GM12801 (cell line): ENCODE data around the gene QRICH2.

Experiments used
- TF ChIP-seq, protein P1 (sequence below): IDR thresholded peaks from one replicate; pipeline ENCODE4 v1.5.1; 2011; ENCODE audit warnings: control low read depth; ENCODE audit not compliant: insufficient read length; ENCODE audit errors: extremely low read depth

QRICH2 gene

DNA sequence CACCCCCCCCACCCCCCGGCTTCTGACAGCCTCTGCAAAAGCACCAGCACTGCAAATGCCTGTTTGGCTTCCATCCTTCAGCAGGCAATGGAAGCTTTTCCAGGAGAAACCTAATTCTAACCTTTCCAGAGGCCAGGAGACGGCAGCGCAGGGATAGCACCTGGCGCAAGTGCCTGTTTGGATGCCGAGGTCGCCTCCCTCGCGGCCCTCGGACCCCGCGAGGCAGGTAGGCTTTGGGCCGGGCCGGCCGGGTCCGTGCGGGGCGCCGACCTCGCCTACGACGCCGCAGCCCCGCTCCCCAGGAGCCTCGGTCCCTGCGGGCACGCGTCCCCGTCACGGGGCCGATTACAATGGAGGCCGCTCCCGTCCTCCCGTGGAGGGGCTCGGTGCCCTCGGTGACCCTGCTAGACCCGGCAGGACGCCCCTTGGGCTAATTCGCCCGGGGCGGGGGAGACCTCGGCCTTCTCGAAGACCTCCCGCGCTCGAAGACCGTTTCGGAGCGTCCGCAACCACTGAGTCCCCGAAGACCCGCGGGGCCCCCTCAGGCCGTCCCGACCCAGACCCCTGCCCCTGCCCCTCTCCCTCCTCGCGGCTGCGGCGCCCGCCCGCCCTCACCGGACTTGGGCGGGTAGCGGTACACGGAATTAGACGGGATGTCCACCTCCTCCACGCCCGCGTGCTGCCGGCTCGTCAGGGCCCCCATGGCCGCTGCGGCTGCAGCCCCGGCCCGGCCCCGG lies 68.4 kb downstream of the QRICH2 start:
- TF ChIP-seq, protein P1, sequence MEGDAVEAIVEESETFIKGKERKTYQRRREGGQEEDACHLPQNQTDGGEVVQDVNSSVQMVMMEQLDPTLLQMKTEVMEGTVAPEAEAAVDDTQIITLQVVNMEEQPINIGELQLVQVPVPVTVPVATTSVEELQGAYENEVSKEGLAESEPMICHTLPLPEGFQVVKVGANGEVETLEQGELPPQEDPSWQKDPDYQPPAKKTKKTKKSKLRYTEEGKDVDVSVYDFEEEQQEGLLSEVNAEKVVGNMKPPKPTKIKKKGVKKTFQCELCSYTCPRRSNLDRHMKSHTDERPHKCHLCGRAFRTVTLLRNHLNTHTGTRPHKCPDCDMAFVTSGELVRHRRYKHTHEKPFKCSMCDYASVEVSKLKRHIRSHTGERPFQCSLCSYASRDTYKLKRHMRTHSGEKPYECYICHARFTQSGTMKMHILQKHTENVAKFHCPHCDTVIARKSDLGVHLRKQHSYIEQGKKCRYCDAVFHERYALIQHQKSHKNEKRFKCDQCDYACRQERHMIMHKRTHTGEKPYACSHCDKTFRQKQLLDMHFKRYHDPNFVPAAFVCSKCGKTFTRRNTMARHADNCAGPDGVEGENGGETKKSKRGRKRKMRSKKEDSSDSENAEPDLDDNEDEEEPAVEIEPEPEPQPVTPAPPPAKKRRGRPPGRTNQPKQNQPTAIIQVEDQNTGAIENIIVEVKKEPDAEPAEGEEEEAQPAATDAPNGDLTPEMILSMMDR: no peak

GRCh38 chr17:76238847-76239537 lies 69.1 kb downstream of the QRICH2 start:
- TF ChIP-seq, protein P1: no peak

- TF ChIP-seq, protein P1: no peak
These were observed 70.2 kb downstream of the QRICH2 start for GRCh38 chr17:76237859-76238313.

- TF ChIP-seq, protein P1: no peak
These were observed 71.5 kb downstream of the QRICH2 start for GRCh38 chr17:76236603-76237002.

- TF ChIP-seq, protein P1: no peak
These were observed 72.2 kb downstream of the QRICH2 start for GRCh38 chr17:76235883-76236282.

GRCh38 chr17:76234354-76234679 lies 73.8 kb downstream of the QRICH2 start:
- TF ChIP-seq, protein P1: no peak

DNA sequence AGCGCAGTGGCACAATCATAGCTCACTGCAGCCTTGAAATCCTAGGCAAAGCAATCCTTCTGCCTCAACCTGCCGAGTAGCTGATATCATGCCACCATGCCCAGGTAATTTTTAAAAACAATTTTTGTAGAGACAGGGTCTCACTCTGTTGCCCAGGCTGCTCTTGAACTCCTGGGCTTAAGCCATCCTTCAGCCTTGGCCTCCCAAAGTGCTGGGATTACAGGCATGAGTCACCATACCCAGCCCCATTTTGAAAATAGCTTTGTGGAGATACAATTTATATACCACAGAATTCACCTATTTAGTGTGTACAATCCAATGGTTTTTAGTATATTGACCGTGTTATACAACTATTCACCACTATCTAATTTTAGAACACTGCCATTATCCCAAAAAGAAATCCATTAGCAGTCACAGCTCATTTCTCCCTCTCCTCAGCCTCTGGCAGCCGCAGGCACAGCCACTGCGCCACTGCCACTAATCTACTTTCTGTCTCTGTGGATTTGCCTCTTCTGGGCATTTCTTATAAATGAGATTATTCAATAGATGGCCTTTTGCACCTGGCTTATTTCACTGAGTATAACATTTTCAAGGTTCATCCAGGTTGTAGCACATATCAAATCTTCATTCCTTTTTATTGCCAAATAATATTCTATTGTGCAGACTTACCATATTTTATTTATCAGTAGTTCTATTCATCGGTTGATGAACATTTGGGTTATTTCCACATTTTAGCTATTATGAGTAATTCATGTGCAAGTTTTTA lies 74.3 kb downstream of the QRICH2 start:
- TF ChIP-seq, protein P1: no peak
